ENCODE data around the gene UBLCP1. TPM values are rescaled to one million over a fixed set of nuclear protein-coding genes. Genes with fewer than 3 reads are reported as not detected.
"Not testable (repeated sequence)": the region's sequence is repeated elsewhere in the genome, so short reads cannot be mapped to it uniquely, and the experiment has no call there.

Gene UBLCP1
- total RNA-seq, 2 donors from 2014 or later = 17.0 to 22.8 TPM

DNA sequence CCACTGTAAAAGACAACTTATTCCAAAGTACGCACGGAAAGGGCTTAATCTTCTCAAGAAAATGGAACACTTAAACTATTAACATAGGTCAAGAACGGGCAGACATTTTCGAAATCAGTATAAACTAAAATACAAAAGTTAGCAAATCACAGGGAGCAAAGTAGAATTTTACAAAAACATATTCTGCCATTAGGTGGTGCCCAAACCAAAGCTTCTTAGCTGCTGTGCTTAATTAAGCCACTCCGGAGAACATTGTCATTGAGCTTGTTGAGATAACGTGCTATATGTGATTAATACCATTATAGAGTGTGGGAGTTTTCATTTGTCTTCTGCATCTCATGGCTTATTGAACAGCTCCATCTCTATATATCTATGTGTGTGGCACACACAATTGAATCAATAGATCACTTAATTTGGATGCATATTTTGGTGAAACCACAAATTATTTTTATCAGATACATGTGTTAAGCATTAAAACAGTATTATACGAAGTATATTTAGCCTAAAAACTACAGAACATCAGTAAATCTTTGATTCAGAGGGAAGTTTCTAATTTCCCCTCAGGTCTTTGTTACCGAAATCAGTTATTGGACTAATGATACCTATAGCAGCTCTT lies 23.4 kb downstream of the UBLCP1 start:
- intact Hi-C loops (cut with DNase I) = loop anchor here (5.0 kb wide), 1 partner anchor 701 kb away; no protein-coding TSS in a partner anchor
- Histone ChIP-seq H3K4me1 (replicated peaks) (no peaks in the 10 kb centered on the region), H3K27me3 (replicated peaks; ENCODE audit: insufficient read depth) (no peaks in the 10 kb centered on the region), H3K9me3 (no peaks in the 10 kb centered on the region), H3K36me3 (no peaks in the 10 kb centered on the region), H3K27ac (no peak overlapping the region), H3K4me3 (no peak overlapping the region)
- TF ChIP-seq POLR2A (IDR thresholded peaks at IDR 0.05) = no peak
- TF ChIP-seq CTCF (IDR thresholded peaks at IDR 0.05) = peak in 3 of 4 experiments; percentile 22 to 50 (median 30)
- DNase-seq (ENCODE audit: low spot score) = no peak
- 58% methylated on average over 8 of the region's 8 CpGs for WGBS

DNA sequence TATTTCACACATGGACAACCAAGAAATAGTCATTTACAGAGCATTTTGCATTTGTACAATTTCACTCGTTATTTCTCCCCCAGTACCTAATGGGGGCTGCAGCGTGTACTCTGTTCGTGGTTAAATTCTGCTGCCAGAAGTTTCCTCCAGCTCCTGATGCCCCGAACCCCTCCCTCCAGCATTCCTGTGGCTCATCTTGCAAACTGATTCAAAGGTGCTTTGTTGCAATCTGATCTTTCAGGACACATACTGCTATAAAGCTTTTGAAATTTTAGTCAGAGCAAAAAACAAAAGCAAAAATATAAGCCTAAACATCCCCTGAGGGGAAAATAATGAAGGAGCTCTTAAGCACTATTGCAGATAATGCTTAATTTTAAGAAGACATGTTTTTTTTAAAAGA lies 27.7 kb downstream of the UBLCP1 start:
- intact Hi-C loops (cut with DNase I) = no loop called here
- no peak for DNase-seq (ENCODE audit: low spot score)
- no peaks in the 10 kb centered on the region for H3K9me3 ChIP-seq
- no peaks in the 10 kb centered on the region for H3K27me3 ChIP-seq (replicated peaks; ENCODE audit: insufficient read depth)
- no peaks in the 10 kb centered on the region for H3K4me1 ChIP-seq (replicated peaks)
- H3K27ac ChIP-seq = no peak overlapping the region
- WGBS = 29% methylated on average over 4 of the region's 4 CpGs
- no peaks in the 10 kb centered on the region for H3K36me3 ChIP-seq
- no peak overlapping the region for H3K4me3 ChIP-seq
- no peak for TF ChIP-seq CTCF (IDR thresholded peaks at IDR 0.05)
- no peak for TF ChIP-seq POLR2AphosphoS5 (IDR thresholded peaks at IDR 0.05)
- TF ChIP-seq POLR2A (IDR thresholded peaks at IDR 0.05) = no peak

- H3K9me3 ChIP-seq = no peaks in the 10 kb centered on the region
- H3K27me3 ChIP-seq (replicated peaks; ENCODE audit: insufficient read depth) = no peaks in the 10 kb centered on the region
- no peaks in the 10 kb centered on the region for H3K4me1 ChIP-seq (replicated peaks)
- H3K36me3 ChIP-seq = no peaks in the 10 kb centered on the region
- TF ChIP-seq POLR2A (IDR thresholded peaks at IDR 0.05) (no peak), POLR2AphosphoS5 (IDR thresholded peaks at IDR 0.05) (no peak), CTCF (IDR thresholded peaks at IDR 0.05) (no peak)
- intact Hi-C loops (cut with DNase I) = no loop called here
- no peak for DNase-seq (ENCODE audit: low spot score)
- no peak overlapping the region for H3K4me3 ChIP-seq
- 94% methylated on average over 5 of the region's 5 CpGs for WGBS
- no peak overlapping the region for H3K27ac ChIP-seq
These were observed 31.8 kb downstream of the UBLCP1 start for GRCh38 chr5:159294921-159295320.

- intact Hi-C loops (cut with DNase I); H3K27ac ChIP-seq: not testable (repeated sequence)
- 91% methylated on average over 5 of the region's 5 CpGs for WGBS
These were observed 34.2 kb downstream of the UBLCP1 start for GRCh38 chr5:159297300-159297699.

GRCh38 chr5:159301466-159301865 lies 38.4 kb downstream of the UBLCP1 start:
- DNase-seq (ENCODE audit: low spot score) = no peak
- WGBS = 84% methylated on average over 3 of the region's 3 CpGs
- intact Hi-C loops (cut with DNase I) = no loop called here
- H3K27ac ChIP-seq = no peak overlapping the region
- no peaks in the 10 kb centered on the region for H3K36me3 ChIP-seq
- TF ChIP-seq POLR2AphosphoS5 (IDR thresholded peaks at IDR 0.05) = no peak
- TF ChIP-seq POLR2A (IDR thresholded peaks at IDR 0.05) = no peak
- TF ChIP-seq CTCF (IDR thresholded peaks at IDR 0.05) = no peak
- no peaks in the 10 kb centered on the region for H3K4me1 ChIP-seq (replicated peaks)
- no peaks in the 10 kb centered on the region for H3K27me3 ChIP-seq (replicated peaks; ENCODE audit: insufficient read depth)
- no peaks in the 10 kb centered on the region for H3K9me3 ChIP-seq
- no peak overlapping the region for H3K4me3 ChIP-seq

More at GRCh38 chr5:159297300-159297699, 34.2 kb downstream of the UBLCP1 start:
- not testable (repeated sequence) for H3K4me1 ChIP-seq (replicated peaks); H3K36me3 ChIP-seq; DNase-seq (ENCODE audit: low spot score); H3K9me3 ChIP-seq; H3K27me3 ChIP-seq (replicated peaks; ENCODE audit: insufficient read depth); H3K4me3 ChIP-seq

- intact Hi-C loops (cut with DNase I); H3K4me1 ChIP-seq (replicated peaks); H3K27me3 ChIP-seq (replicated peaks; ENCODE audit: insufficient read depth); H3K4me3 ChIP-seq; H3K36me3 ChIP-seq; DNase-seq (ENCODE audit: low spot score); H3K9me3 ChIP-seq; H3K27ac ChIP-seq: not testable (repeated sequence)
- WGBS = 91% methylated on average over 13 of the region's 13 CpGs
These were observed 39.1 kb downstream of the UBLCP1 start for GRCh38 chr5:159301929-159302860.
